ENCODE results near the gene CHTOP. TPM values are rescaled to one million over a fixed set of nuclear protein-coding genes. Genes with fewer than 3 reads are reported as not detected.
A peak's percentile ranks its signal among the peaks of the same experiment; 100 is the strongest.

CHTOP gene
- total and polyA plus RNA-seq, 2 of the 13 experiments (the other 11 are each of a cell fraction or from before 2014, with no cell fraction given), result 38.0 to 51.9 TPM

DNA sequence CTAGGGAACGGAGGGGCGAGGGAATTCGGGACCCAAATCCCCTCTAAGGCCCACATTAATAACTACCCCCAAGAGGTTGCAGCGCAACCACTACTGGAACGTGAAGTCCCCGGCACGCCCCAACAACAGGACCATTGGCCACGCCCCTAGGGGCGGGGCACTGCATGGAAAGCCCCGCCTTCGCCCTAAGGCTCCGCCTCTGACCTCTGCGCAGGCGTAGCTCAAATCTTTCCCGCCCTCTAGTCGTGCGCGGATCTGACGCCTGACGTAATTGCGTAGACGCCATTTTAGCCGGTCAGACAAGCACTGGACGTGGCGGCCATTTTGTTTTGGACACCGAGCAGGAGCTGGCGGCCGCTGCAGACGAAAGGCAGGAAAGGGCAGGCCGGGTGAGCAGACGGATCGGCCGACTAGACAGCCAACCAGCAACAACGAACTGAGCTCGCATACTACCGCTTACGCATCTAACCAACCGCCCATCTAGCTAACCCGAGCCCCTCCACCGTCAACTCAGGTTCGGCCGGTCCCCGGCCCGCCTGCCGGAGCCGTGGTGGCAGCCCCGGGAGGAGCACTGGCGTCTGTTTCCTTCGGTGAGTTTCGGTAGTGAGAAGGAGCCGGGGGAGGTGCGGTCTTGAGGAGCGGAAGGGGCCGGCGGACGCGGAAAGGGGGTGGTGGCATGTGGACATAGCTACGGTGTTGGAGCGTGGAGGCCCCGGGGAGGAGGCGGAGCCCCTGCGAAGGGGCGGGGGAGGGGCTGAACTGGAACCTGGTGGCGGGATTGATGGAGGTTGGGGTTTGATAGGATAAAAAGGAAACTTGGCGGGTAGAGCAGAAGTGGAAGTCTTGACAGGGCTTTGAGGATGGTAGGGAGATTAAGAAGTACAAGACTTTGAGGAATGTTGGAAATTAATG is at the start of gene CHTOP (continued):
- 0 out of 2 replicates have a peak, but pooled peaks have one; percentile 66 for TF ChIP-seq ZNF235 (CRISPR knock-in tag; IDR thresholded peaks at IDR 0.05; ENCODE audit: borderline replicate concordance)
- TF ChIP-seq AHR (CRISPR knock-in tag; IDR thresholded peaks at IDR 0.05), result no peak; the same call in 1 of the 2 replicates
- peak; percentile 88 for TF ChIP-seq ZNF547 (CRISPR knock-in tag; IDR thresholded peaks at IDR 0.05)
- peak; percentile 90 for TF ChIP-seq THAP11 (CRISPR knock-in tag; IDR thresholded peaks at IDR 0.05)
- TF ChIP-seq ZNF326 (CRISPR knock-in tag; IDR thresholded peaks at IDR 0.05; ENCODE audit: borderline replicate concordance), result no peak
- peak; percentile 90 for TF ChIP-seq DR1 (CRISPR knock-in tag; IDR thresholded peaks at IDR 0.05)
- TF ChIP-seq NFIC (IDR thresholded peaks at IDR 0.05; ENCODE audit: low read length), result no peak
- TF ChIP-seq, protein P1, sequence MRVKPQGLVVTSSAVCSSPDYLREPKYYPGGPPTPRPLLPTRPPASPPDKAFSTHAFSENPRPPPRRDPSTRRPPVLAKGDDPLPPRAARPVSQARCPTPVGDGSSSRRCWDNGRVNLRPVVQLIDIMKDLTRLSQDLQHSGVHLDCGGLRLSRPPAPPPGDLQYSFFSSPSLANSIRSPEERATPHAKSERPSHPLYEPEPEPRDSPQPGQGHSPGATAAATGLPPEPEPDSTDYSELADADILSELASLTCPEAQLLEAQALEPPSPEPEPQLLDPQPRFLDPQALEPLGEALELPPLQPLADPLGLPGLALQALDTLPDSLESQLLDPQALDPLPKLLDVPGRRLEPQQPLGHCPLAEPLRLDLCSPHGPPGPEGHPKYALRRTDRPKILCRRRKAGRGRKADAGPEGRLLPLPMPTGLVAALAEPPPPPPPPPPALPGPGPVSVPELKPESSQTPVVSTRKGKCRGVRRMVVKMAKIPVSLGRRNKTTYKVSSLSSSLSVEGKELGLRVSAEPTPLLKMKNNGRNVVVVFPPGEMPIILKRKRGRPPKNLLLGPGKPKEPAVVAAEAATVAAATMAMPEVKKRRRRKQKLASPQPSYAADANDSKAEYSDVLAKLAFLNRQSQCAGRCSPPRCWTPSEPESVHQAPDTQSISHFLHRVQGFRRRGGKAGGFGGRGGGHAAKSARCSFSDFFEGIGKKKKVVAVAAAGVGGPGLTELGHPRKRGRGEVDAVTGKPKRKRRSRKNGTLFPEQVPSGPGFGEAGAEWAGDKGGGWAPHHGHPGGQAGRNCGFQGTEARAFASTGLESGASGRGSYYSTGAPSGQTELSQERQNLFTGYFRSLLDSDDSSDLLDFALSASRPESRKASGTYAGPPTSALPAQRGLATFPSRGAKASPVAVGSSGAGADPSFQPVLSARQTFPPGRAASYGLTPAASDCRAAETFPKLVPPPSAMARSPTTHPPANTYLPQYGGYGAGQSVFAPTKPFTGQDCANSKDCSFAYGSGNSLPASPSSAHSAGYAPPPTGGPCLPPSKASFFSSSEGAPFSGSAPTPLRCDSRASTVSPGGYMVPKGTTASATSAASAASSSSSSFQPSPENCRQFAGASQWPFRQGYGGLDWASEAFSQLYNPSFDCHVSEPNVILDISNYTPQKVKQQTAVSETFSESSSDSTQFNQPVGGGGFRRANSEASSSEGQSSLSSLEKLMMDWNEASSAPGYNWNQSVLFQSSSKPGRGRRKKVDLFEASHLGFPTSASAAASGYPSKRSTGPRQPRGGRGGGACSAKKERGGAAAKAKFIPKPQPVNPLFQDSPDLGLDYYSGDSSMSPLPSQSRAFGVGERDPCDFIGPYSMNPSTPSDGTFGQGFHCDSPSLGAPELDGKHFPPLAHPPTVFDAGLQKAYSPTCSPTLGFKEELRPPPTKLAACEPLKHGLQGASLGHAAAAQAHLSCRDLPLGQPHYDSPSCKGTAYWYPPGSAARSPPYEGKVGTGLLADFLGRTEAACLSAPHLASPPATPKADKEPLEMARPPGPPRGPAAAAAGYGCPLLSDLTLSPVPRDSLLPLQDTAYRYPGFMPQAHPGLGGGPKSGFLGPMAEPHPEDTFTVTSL (CRISPR knock-in tag; IDR thresholded peaks at IDR 0.05; ENCODE audit: borderline replicate concordance), result peak; percentile 67
- TF ChIP-seq, protein P2, sequence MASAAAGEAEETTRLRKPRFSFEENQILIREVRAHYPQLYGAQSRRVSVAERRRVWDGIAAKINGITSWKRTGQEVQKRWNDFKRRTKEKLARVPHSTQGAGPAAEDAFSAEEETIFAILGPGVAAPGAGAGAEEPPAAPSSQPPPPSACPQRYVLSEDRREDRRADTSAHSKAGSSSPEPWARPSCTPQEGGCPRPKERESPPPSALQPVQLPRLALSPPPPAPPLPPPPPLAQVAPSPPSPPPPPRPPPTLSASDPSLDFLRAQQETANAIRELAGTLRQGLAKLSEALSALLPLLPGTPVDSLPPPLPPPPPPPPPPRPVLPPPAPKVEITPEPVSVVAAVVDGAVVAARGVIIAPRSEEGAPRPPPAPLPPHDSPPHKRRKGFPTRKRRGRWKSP (CRISPR knock-in tag; IDR thresholded peaks at IDR 0.05), result peak; percentile 83
- TF ChIP-seq RFX3 (CRISPR knock-in tag; IDR thresholded peaks at IDR 0.05), result no peak; the same call in 1 of the 2 replicates
- 0 out of 2 replicates have a peak, but pooled peaks have one; percentile 13 for TF ChIP-seq FOXK1 (CRISPR knock-in tag; IDR thresholded peaks at IDR 0.05; ENCODE audit: borderline replicate concordance, low read depth)
- TF ChIP-seq CENPT (CRISPR knock-in tag; IDR thresholded peaks at IDR 0.05; ENCODE audit: low read depth), result no peak
- no peak for TF ChIP-seq NFE2 (CRISPR knock-in tag; IDR thresholded peaks at IDR 0.05)
- no peak for TF ChIP-seq FOXP1 (IDR thresholded peaks at IDR 0.05)
- no peak for TF ChIP-seq FOXP1 (CRISPR knock-in tag; IDR thresholded peaks at IDR 0.05)
- TF ChIP-seq TBX3 (IDR thresholded peaks at IDR 0.05; ENCODE audit: borderline replicate concordance), result peak; percentile 42; the same call in 1 of the 2 replicates
- TF ChIP-seq, protein P3, sequence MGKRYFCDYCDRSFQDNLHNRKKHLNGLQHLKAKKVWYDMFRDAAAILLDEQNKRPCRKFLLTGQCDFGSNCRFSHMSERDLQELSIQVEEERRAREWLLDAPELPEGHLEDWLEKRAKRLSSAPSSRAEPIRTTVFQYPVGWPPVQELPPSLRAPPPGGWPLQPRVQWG (CRISPR knock-in tag; IDR thresholded peaks at IDR 0.05; ENCODE audit: borderline replicate concordance, low read depth), result no peak
- TF ChIP-seq, protein P4, sequence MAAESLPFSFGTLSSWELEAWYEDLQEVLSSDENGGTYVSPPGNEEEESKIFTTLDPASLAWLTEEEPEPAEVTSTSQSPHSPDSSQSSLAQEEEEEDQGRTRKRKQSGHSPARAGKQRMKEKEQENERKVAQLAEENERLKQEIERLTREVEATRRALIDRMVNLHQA (CRISPR knock-in tag; IDR thresholded peaks at IDR 0.05), result no peak
- TF ChIP-seq ZNF367 (CRISPR knock-in tag; IDR thresholded peaks at IDR 0.05; ENCODE audit: borderline replicate concordance), result no peak
- TF ChIP-seq TCF7L2 (IDR thresholded peaks at IDR 0.05; ENCODE audit: low read depth, low read length), result no peak
- TF ChIP-seq, protein P5, sequence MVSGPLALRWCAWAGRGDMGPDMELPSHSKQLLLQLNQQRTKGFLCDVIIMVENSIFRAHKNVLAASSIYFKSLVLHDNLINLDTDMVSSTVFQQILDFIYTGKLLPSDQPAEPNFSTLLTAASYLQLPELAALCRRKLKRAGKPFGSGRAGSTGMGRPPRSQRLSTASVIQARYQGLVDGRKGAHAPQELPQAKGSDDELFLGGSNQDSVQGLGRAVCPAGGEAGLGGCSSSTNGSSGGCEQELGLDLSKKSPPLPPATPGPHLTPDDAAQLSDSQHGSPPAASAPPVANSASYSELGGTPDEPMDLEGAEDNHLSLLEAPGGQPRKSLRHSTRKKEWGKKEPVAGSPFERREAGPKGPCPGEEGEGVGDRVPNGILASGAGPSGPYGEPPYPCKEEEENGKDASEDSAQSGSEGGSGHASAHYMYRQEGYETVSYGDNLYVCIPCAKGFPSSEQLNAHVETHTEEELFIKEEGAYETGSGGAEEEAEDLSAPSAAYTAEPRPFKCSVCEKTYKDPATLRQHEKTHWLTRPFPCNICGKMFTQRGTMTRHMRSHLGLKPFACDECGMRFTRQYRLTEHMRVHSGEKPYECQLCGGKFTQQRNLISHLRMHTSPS (CRISPR knock-in tag; IDR thresholded peaks at IDR 0.05; ENCODE audit: low read depth), result peak; percentile 32; the same call in 1 of the 2 replicates

Data from HepG2 (cell line).